H1 (cell line): ENCODE results near the gene OR2C1. TPM values are rescaled to one million over a fixed set of nuclear protein-coding genes. Genes with fewer than 3 reads are reported as not detected.

Source experiments
- JUN ChIP-seq: IDR thresholded peaks from 2 replicates; pipeline ENCODE4 v1.6.1; 2011; ENCODE audit warnings: low read depth, mild to moderate bottlenecking, improper control_type of control experiment, low read length
- KDM4A ChIP-seq: IDR thresholded peaks from one replicate; pipeline ENCODE4 v1.7.1; 2012; ENCODE audit warnings: low read depth, mild to moderate bottlenecking, moderate library complexity, low read length, inconsistent platforms; ENCODE audit not compliant: severe bottlenecking
- MAFK ChIP-seq: IDR thresholded peaks from 2 replicates; pipeline ENCODE4 v1.6.1; 2012; ENCODE audit warnings: low read depth, mild to moderate bottlenecking, improper control_type of control experiment, low read length
- PHF8 ChIP-seq: fragments of 200-600 bp; sonication (generic); conservative IDR thresholded peaks from 2 replicates; pipeline ENCODE4 v1.7.1; 2012; ENCODE audit warnings: low read depth, mild to moderate bottlenecking, inconsistent platforms, low read length, moderate library complexity
- polyA plus RNA-seq, 7 experiments: library from polyadenylated mRNA; depleted of rRNA in 3 of 7; stranded (reverse) in 5 of 7; unstranded in 2 of 7; fragments of >200 nt in 5 of 7; fragments of 200-250 nt in 2 of 7; gene quantifications; 1 replicate in 5 of 7; 2 replicates in 1 of 7; 4 replicates in 1 of 7; pipeline versions ENCODE4 v1.2.1 to v1.2.3, GENCODE V29; 2011 to 2013; ENCODE audit warnings: missing spikeins in 2 of 7, mixed read lengths in 2 of 7
- total RNA-seq: library from RNA; stranded (reverse); fragmentation: NEBNext Ultra II Directional; extraction: Animal tissue kit (Norgen Biotek cat#: 25700); gene quantifications from 2 replicates; pipeline ENCODE4 v1.2.1, GENCODE V29; 2021
- TF ChIP-seq, protein P1 (sequence below): IDR thresholded peaks from 2 replicates; pipeline ENCODE4 v1.6.1; 2012; ENCODE audit warnings: low read length, inconsistent platforms

Gene OR2C1
- total and polyA plus RNA-seq, 2 of the 8 experiments (the other 6 are each of a cell fraction or from before 2014, with no cell fraction given) = not detected

DNA sequence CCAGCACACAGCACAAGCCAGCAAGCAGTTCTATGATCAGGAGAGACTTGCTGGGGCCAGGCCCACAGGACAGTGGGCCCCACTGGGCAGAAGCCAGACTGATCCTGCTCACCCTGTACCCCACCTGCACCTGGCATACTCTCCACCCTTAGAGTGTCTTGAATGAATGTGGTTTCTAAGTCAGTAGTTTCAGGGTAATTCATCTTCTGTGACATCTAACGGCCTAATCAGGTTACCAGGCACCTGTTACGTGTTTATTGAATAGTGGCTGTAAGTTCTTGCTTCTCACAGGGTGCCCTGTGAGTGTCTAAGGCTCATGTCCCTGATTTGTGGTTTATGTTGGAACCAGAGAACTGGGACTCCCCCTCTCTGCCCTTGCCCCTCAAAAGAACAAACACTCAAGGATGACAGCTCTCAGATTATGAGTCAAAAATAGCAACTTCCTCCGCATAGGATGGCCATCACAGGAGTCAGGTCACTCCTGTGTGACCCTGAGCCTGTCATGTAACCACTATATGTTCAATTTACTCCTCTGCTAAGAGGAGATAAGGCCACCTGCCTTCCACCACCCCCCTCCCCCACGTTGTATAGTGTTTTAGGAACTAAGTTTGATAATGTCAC lies 7.0 kb upstream of the OR2C1 start (continued):
- TF ChIP-seq MAFK = no peak
- TF ChIP-seq JUN = no peak
- TF ChIP-seq, protein P1, sequence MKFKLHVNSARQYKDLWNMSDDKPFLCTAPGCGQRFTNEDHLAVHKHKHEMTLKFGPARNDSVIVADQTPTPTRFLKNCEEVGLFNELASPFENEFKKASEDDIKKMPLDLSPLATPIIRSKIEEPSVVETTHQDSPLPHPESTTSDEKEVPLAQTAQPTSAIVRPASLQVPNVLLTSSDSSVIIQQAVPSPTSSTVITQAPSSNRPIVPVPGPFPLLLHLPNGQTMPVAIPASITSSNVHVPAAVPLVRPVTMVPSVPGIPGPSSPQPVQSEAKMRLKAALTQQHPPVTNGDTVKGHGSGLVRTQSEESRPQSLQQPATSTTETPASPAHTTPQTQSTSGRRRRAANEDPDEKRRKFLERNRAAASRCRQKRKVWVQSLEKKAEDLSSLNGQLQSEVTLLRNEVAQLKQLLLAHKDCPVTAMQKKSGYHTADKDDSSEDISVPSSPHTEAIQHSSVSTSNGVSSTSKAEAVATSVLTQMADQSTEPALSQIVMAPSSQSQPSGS = no peak
- no peak for TF ChIP-seq KDM4A
- no peak for TF ChIP-seq PHF8
